Colonic mucosa (tissue), 4 donors: Measurements from ENCODE around the gene CHML. TPM values are rescaled to one million over a fixed set of nuclear protein-coding genes. Genes with fewer than 3 reads are reported as not detected.

ENCODE experiments used
- DNase-seq: peaks from one replicate; pipeline ENCODE4 v3.0.0-alpha.2; 2020
- H3K27ac ChIP-seq: fragments of 200-600 bp; one replicate; pipeline ENCODE4 v1.8.0; 2021
- H3K27me3 ChIP-seq: fragments of 200-600 bp; one replicate; pipeline ENCODE4 v1.8.0; 2021
- H3K36me3 ChIP-seq: fragments of 200-600 bp; one replicate; pipeline ENCODE4 v1.8.0; 2021
- H3K4me1 ChIP-seq: fragments of 200-600 bp; one replicate; pipeline ENCODE4 v1.8.0; 2021; ENCODE audit warnings: mild to moderate bottlenecking
- H3K4me3 ChIP-seq: fragments of 200-600 bp; one replicate; pipeline ENCODE4 v1.8.0; 2021
- H3K9ac ChIP-seq, 2 donors: one replicate each; pipeline ENCODE4 v1.7.0; 2013; ENCODE audit warnings: control low read depth in 2 of 2, low read depth in 2 of 2, low read length in 2 of 2
- H3K9me3 ChIP-seq: fragments of 200-600 bp; one replicate; pipeline ENCODE4 v1.8.0; 2021
- CTCF ChIP-seq: fragments of 200-600 bp; IDR thresholded peaks from one replicate; pipeline ENCODE4 v1.8.0; 2022; ENCODE audit warnings: antibody characterized with exemption, mild to moderate bottlenecking
- intact Hi-C: fragments of 100-400 bp; cut with DNase I; formaldehyde crosslinking; loops from one replicate; pipeline ENCODE4 v1.14.1; 2022
- total RNA-seq, 2 donors: library from RNA; stranded (reverse); fragmentation: NEBNext Ultra II Directional in 1 of 2; extraction: Animal tissue kit (Norgen Biotek cat#: 25700) in 1 of 2; gene quantifications; one replicate each; pipeline ENCODE4 v1.2.1, GENCODE V29; 2021
- donor health status: healthy.
- donor health status: DM: no; HTN: no; CAD: no.
- donor health status: DM: no; HTN: no; CAD: no.

Gene CHML
- total RNA-seq, 2 donors from 2014 or later: 5.7 to 10.6 TPM

GRCh38 chr1:241679404-241679803 lies 39.2 kb upstream of the CHML start:
- no peak for DNase-seq
- no peaks in the 10 kb centered on the region for H3K27me3 ChIP-seq
- H3K36me3 ChIP-seq: no peaks in the 10 kb centered on the region
- no peak overlapping the region for H3K4me3 ChIP-seq
- no peaks in the 10 kb centered on the region for H3K9me3 ChIP-seq
- intact Hi-C loops: no loop called here
- H3K4me1 ChIP-seq: no peaks in the 10 kb centered on the region
- no peak for TF ChIP-seq CTCF
- no peak overlapping the region for H3K27ac ChIP-seq
- no peak overlapping the region for H3K9ac ChIP-seq

GRCh38 chr1:241678536-241678935 lies 38.4 kb upstream of the CHML start:
- H3K9me3 ChIP-seq: no peaks in the 10 kb centered on the region
- H3K4me1 ChIP-seq: no peaks in the 10 kb centered on the region
- DNase-seq: no peak
- no peak overlapping the region for H3K4me3 ChIP-seq
- no peak overlapping the region for H3K27ac ChIP-seq
- no peak for TF ChIP-seq CTCF
- no peak overlapping the region for H3K9ac ChIP-seq
- intact Hi-C loops: no loop called here
- H3K27me3 ChIP-seq: no peaks in the 10 kb centered on the region
- no peaks in the 10 kb centered on the region for H3K36me3 ChIP-seq

GRCh38 chr1:241677201-241677600 lies 37.0 kb upstream of the CHML start:
- no peaks in the 10 kb centered on the region for H3K36me3 ChIP-seq
- no peaks in the 10 kb centered on the region for H3K4me1 ChIP-seq
- no peaks in the 10 kb centered on the region for H3K27me3 ChIP-seq
- intact Hi-C loops: no loop called here
- DNase-seq: no peak
- TF ChIP-seq CTCF: no peak
- H3K9ac ChIP-seq: no peak overlapping the region
- no peak overlapping the region for H3K4me3 ChIP-seq
- no peaks in the 10 kb centered on the region for H3K9me3 ChIP-seq
- no peak overlapping the region for H3K27ac ChIP-seq

GRCh38 chr1:241675983-241676382 lies 35.8 kb upstream of the CHML start:
- DNase-seq: no peak

GRCh38 chr1:241674805-241675384 lies 34.7 kb upstream of the CHML start:
- intact Hi-C loops: no loop called here
- Histone ChIP-seq H3K4me1 (no peaks in the 10 kb centered on the region), H3K4me3 (no peak overlapping the region), H3K36me3 (no peaks in the 10 kb centered on the region), H3K9me3 (no peaks in the 10 kb centered on the region), H3K9ac (no peak overlapping the region), H3K27me3 (no peaks in the 10 kb centered on the region), H3K27ac (no peak overlapping the region)
- no peak for DNase-seq
- TF ChIP-seq CTCF: no peak

More at GRCh38 chr1:241675983-241676382, 35.8 kb upstream of the CHML start:
- H3K27ac ChIP-seq: no peak overlapping the region
- no peak for TF ChIP-seq CTCF
- H3K27me3 ChIP-seq: no peaks in the 10 kb centered on the region
- H3K9ac ChIP-seq: no peak overlapping the region
- H3K4me3 ChIP-seq: no peak overlapping the region
- H3K36me3 ChIP-seq: no peaks in the 10 kb centered on the region
- no peaks in the 10 kb centered on the region for H3K4me1 ChIP-seq
- no peaks in the 10 kb centered on the region for H3K9me3 ChIP-seq
- intact Hi-C loops: no loop called here
